Measurements from ENCODE around the gene NOTO. TPM values are rescaled to one million over a fixed set of nuclear protein-coding genes. Genes with fewer than 3 reads are reported as not detected.

Gene NOTO
- total and polyA plus RNA-seq, 2 of the 8 experiments (the other 6 are each of a cell fraction or from before 2014, with no cell fraction given): 0.33 to 0.54 TPM

DNA sequence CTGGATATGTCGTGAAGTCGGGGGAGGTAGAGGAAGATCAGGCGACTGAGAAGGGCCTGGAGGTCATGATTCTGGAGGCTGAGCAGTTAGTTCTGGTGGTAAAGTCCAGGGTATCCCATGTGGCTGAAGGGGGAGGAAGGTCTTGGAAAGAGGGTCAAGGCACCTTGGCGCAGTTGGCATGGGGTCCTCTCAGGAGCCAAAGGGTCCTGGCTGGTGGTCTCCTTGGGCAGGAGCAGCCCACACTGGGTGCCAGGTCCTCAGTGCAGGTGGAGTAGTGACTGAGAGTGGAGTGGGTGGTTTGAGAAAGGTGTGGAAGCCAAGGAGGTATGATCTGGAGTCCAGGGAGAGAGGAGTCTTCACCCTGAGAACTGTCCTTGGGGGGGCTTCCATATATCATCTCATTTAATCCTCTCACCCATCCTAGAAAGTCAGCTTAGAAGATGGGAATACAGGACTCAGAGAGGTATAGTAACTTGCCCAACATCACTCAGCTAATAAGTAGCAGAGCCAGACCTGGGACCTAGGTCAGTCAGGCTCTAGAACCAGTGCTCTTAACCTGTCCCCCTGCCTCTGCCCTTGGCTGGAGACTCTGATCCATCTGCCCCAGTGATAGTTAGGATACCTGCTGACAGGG is 57.4 kb downstream of the NOTO start:
- no peaks in the 10 kb centered on the region for H3K79me1 ChIP-seq (ENCODE audit: low read depth, low read length)
- H4K91ac ChIP-seq (replicated peaks; ENCODE audit: insufficient read length, low read length): no peak overlapping the region
- H3K18ac ChIP-seq (ENCODE audit: extremely low read depth, low read length): no peak overlapping the region
- POLR2A ChIA-PET (ENCODE audit: partially characterized antibody): interaction anchor here (0.9 to 5.1 kb wide), 4 partner anchors 9 to 25 kb away, joined by 3 to 53 read pairs (median 3); partner anchors contain the start of genes CCT7, FBXO41 and PRADC1
- no peak overlapping the region for H4K5ac ChIP-seq (ENCODE audit: insufficient read length, low read depth, low read length)
- no peak overlapping the region for H2AFZ ChIP-seq (ENCODE audit: low read length)
- no peaks in the 10 kb centered on the region for H3K27me3 ChIP-seq (replicated peaks in 1 of 4; ENCODE audit: control insufficient read depth in 3 of 4, extremely low read depth in 1 of 4, insufficient read depth in 3 of 4, low read length in 3 of 4)
- no peak for FAIRE-seq
- no peak overlapping the region for H3K14ac ChIP-seq (ENCODE audit: insufficient read length)
- no peak overlapping the region for H3K23ac ChIP-seq (ENCODE audit: insufficient read length)
- H3K4me1 ChIP-seq (replicated peaks in 1 of 4; ENCODE audit: control insufficient read depth in 3 of 4, insufficient read depth in 4 of 4, low read length in 3 of 4): peaks cover 0 to 11% (median 4%) of the 10 kb centered on the region in 4 experiments; a peak in 3 of 7 replicates
- no peak overlapping the region for H3K4ac ChIP-seq (replicated peaks; ENCODE audit: insufficient read length, low read depth, low read length)
- H3K36me3 ChIP-seq (ENCODE audit: control insufficient read depth in 2 of 4, insufficient read depth in 4 of 4, low read length in 3 of 4): peaks cover 3 to 20% (median 8%) of the 10 kb centered on the region in 4 experiments; a peak in 5 of 8 replicates
- H4K20me1 ChIP-seq (replicated peaks in 1 of 2; ENCODE audit: control insufficient read depth in 1 of 2, insufficient read depth in 2 of 2, low read length in 2 of 2): peaks cover 14 to 22% of the 10 kb centered on the region in 2 experiments
- WGBS, 2 experiments (ENCODE audit: extremely low coverage in 1 of 2, insufficient coverage in 1 of 2, insufficient read length in 1 of 2, insufficient replicate concordance in 2 of 2, low coverage in 1 of 2, low lambda C conversion rate in 2 of 2, missing lambda C conversion rate in 1 of 2): 79% methylated on average over 4 of the region's 4 CpGs; no CpG with 5 or more reads in 1 of the 2 experiments
- H3K79me2 ChIP-seq (ENCODE audit: control insufficient read depth in 1 of 2, insufficient read depth in 2 of 2, low read length in 2 of 2): no peaks in the 10 kb centered on the region
- H4K8ac ChIP-seq (ENCODE audit: extremely low read depth, insufficient read depth, low read length): no peak overlapping the region
- no peak overlapping the region for H2AK5ac ChIP-seq (ENCODE audit: low read depth, low read length)
- no peak overlapping the region for H2BK12ac ChIP-seq (ENCODE audit: low read depth, low read length)
- no peak overlapping the region for H2BK120ac ChIP-seq (replicated peaks; ENCODE audit: low read depth, low read length)
- H3K4me3 ChIP-seq (ENCODE audit: extremely low read depth in 1 of 4, insufficient read depth in 2 of 4, low read depth in 3 of 4, low read length in 4 of 4): no peak overlapping the region
- H3K23me2 ChIP-seq (ENCODE audit: low read depth, low read length): no peaks in the 10 kb centered on the region; the same call in 1 of the 2 replicates
- H3K9ac ChIP-seq (replicated peaks in 1 of 4; ENCODE audit: extremely low read depth in 1 of 4, low read depth in 3 of 4, low read length in 3 of 4): no peak overlapping the region
- H3K4me2 ChIP-seq (ENCODE audit: insufficient read depth in 1 of 2, low read depth in 2 of 2, low read length in 2 of 2): no peak overlapping the region
- H2BK15ac ChIP-seq (ENCODE audit: low read length): no peak overlapping the region
- H3K56ac ChIP-seq (replicated peaks; ENCODE audit: insufficient read length, low read depth, low read length): no peak overlapping the region
- no peak overlapping the region for H2BK20ac ChIP-seq (ENCODE audit: low read length)
- DNase-seq (ENCODE audit: low read depth in 1 of 2, low spot score in 2 of 2): no peak
- CTCF ChIA-PET (ENCODE audit: partially characterized antibody): interaction anchor here (0.8 to 7.0 kb wide), 14 partner anchors 9 to 179 kb away, joined by 3 to 51 read pairs (median 4); partner anchors contain the start of genes CCT7, EGR4, PRADC1 and SMYD5
- H3K27ac ChIP-seq (ENCODE audit: low read depth, low read length): no peak overlapping the region
- no peak overlapping the region for H2BK5ac ChIP-seq (ENCODE audit: low read depth, low read length)
- H3K9me3 ChIP-seq (ENCODE audit: insufficient read depth in 2 of 2, low read depth in 1 of 2, low read length in 1 of 2): no peaks in the 10 kb centered on the region
- TF ChIP-seq, protein P1, sequence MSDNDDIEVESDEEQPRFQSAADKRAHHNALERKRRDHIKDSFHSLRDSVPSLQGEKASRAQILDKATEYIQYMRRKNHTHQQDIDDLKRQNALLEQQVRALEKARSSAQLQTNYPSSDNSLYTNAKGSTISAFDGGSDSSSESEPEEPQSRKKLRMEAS (IDR thresholded peaks at IDR 0.05): no peak
- TF ChIP-seq, protein P2, sequence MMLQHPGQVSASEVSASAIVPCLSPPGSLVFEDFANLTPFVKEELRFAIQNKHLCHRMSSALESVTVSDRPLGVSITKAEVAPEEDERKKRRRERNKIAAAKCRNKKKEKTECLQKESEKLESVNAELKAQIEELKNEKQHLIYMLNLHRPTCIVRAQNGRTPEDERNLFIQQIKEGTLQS (IDR thresholded peaks at IDR 0.05; ENCODE audit: insufficient read depth, low read depth, low read length): no peak
- TF ChIP-seq ZNF274 (IDR thresholded peaks at IDR 0.05; ENCODE audit: borderline replicate concordance, extremely low read depth, low read length) (no peak), SUZ12 (IDR thresholded peaks at IDR 0.05; ENCODE audit: low read length) (no peak), CTBP2 (IDR thresholded peaks at IDR 0.05; ENCODE audit: borderline replicate concordance, insufficient read depth, insufficient read length, low read length) (no peak), NRF1 (IDR thresholded peaks at IDR 0.05; ENCODE audit: low read depth, low read length) (no peak), FOSL1 (IDR thresholded peaks at IDR 0.05; ENCODE audit: insufficient read depth, low read depth, low read length) (no peak), POU5F1 (IDR thresholded peaks at IDR 0.05; ENCODE audit: low read depth, low read length) (no peak), TCF12 (IDR thresholded peaks at IDR 0.05; ENCODE audit: low read depth, low read length) (no peak)
- TF ChIP-seq, protein P3, sequence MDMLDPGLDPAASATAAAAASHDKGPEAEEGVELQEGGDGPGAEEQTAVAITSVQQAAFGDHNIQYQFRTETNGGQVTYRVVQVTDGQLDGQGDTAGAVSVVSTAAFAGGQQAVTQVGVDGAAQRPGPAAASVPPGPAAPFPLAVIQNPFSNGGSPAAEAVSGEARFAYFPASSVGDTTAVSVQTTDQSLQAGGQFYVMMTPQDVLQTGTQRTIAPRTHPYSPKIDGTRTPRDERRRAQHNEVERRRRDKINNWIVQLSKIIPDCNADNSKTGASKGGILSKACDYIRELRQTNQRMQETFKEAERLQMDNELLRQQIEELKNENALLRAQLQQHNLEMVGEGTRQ (IDR thresholded peaks at IDR 0.05; ENCODE audit: low read length): no peak

Data from H1 (cell line).